HCT116 (cell line): ENCODE results near the gene TXLNA. TPM values are rescaled to one million over a fixed set of nuclear protein-coding genes. Genes with fewer than 3 reads are reported as not detected.
A peak's percentile ranks its signal among the peaks of the same experiment; 100 is the strongest.

Experiments used
- ATAC-seq: fragments of 200-7000 bp; cut with Tn5 transposase; 2 replicates; pipeline ENCODE4 v1.9.1; 2020; ENCODE audit warnings: mild to moderate bottlenecking, moderate library complexity
- BruUV-seq: library from RNA; stranded (reverse); fragments of 400-500 nt; replicated peaks from 2 replicates; lab custom pipeline; 2021; lab: Mats Ljungman, UMichigan
- CTCF ChIA-PET: fragments of 300-600 bp; sonication (Branson Sonifier 250); formaldehyde crosslinking; loops from one replicate; lab custom pipeline; 2021; ENCODE audit warnings: antibody characterized with exemption; lab: Charles Lee
- POLR2A ChIA-PET: fragments of 300-600, 350-600 bp; sonication (Branson Sonifier 250); formaldehyde crosslinking; loops from one replicate; lab custom pipeline; 2021; ENCODE audit warnings: antibody characterized with exemption; lab: Charles Lee
- RAD21 ChIA-PET, 2 experiments: fragments of 300-600 bp; sonication (Branson Sonifier 250); formaldehyde crosslinking; loops; one replicate each; lab custom pipeline; 2023; ENCODE audit warnings: low total read pairs in 2 of 2; ENCODE audit not compliant: uncharacterized antibody in 2 of 2, unreplicated experiment in 2 of 2, low non-redundant PET in 1 of 2; lab: Charles Lee
- DNase-seq: peaks from one replicate; pipeline ENCODE4 v3.0.0-alpha.2; 2010; ENCODE audit warnings: low read depth, low spot score
- H2AFZ ChIP-seq: fragments of 200-600 bp; shearing (Covaris generic), sonication (generic); 2 replicates; pipeline ENCODE4 v1.6.1; 2017; ENCODE audit warnings: low read depth, mixed run types, mixed read lengths, antibody characterized with exemption, low read length; ENCODE audit not compliant: poor library complexity, severe bottlenecking
- H3K27ac ChIP-seq: 2 replicates; pipeline ENCODE4 v1.5.1; 2012; ENCODE audit warnings: low read depth, low read length
- H3K27me3 ChIP-seq: fragments of 200-600 bp; sonication (generic); 2 replicates; pipeline ENCODE4 v1.6.1; 2016; ENCODE audit warnings: mixed run types, low read length, mixed read lengths; ENCODE audit not compliant: insufficient read depth
- H3K36me3 ChIP-seq, 2 experiments: fragments of 200-500 bp in 1 of 2; fragments of 200-600 bp in 1 of 2; sonication (Bioruptor generic) in 1 of 2; sonication (generic) in 1 of 2; 2 replicates each; pipeline versions ENCODE4 v1.5.1 to v1.6.1; 2014 to 2016; ENCODE audit warnings: low read length in 2 of 2, inconsistent platforms in 1 of 2, mixed read lengths in 1 of 2, mixed run types in 1 of 2; ENCODE audit not compliant: insufficient read depth in 2 of 2, control insufficient read depth in 1 of 2
- H3K4me1 ChIP-seq, 2 experiments: fragments of 200-600 bp in 1 of 2; sonication (generic) in 1 of 2; 2 replicates each; pipeline versions ENCODE4 v1.5.1 to v1.6.1; 2012 to 2017; ENCODE audit warnings: low read length in 2 of 2, inconsistent platforms in 1 of 2, mild to moderate bottlenecking in 1 of 2, mixed read lengths in 1 of 2, mixed run types in 1 of 2, moderate library complexity in 1 of 2; ENCODE audit not compliant: insufficient read depth in 2 of 2, control insufficient read depth in 1 of 2
- H3K4me2 ChIP-seq: fragments of 200-600 bp; sonication (generic); 2 replicates; pipeline ENCODE4 v1.6.1; 2017; ENCODE audit warnings: mixed run types, low read length, mixed read lengths
- H3K4me3 ChIP-seq, 2 experiments: fragments of 200-600 bp in 1 of 2; sonication (generic) in 1 of 2; replicated peaks in 1 of 2; 2 replicates each; pipeline ENCODE4 v1.5.1; 2011 to 2016; ENCODE audit warnings: low read length in 2 of 2, control low read depth in 1 of 2, low read depth in 1 of 2, mild to moderate bottlenecking in 1 of 2, mixed read lengths in 1 of 2, mixed run types in 1 of 2
- H3K79me2 ChIP-seq: fragments of 200-600 bp; sonication (generic); 2 replicates; pipeline ENCODE4 v1.6.1; 2017; ENCODE audit warnings: mild to moderate bottlenecking, mixed run types, low read length, moderate library complexity, mixed read lengths; ENCODE audit not compliant: insufficient read depth
- H3K9ac ChIP-seq: fragments of 200-600 bp; sonication (generic); 2 replicates; pipeline ENCODE4 v1.6.1; 2016; ENCODE audit warnings: low read length, mixed read lengths
- H3K9me2 ChIP-seq: fragments of 200-600 bp; sonication (generic), shearing (Covaris generic); 2 replicates; pipeline ENCODE4 v1.6.1; 2017; ENCODE audit warnings: mixed run types, mild to moderate bottlenecking, moderate library complexity; ENCODE audit not compliant: insufficient read depth
- H3K9me3 ChIP-seq, 2 experiments: fragments of 200-500 bp in 1 of 2; fragments of 200-600 bp in 1 of 2; sonication (Bioruptor generic) in 1 of 2; sonication (generic) in 1 of 2; 2 replicates each; pipeline ENCODE4 v1.6.1; 2014 to 2017; ENCODE audit warnings: low read length in 2 of 2, mixed read lengths in 2 of 2, inconsistent platforms in 1 of 2, low read depth in 1 of 2, mild to moderate bottlenecking in 1 of 2, mixed run types in 1 of 2, moderate library complexity in 1 of 2; ENCODE audit not compliant: control insufficient read depth in 1 of 2, insufficient read depth in 1 of 2
- H4K20me1 ChIP-seq: fragments of 200-600 bp; sonication (generic), shearing (Covaris generic); 2 replicates; pipeline ENCODE4 v1.6.1; 2017; ENCODE audit warnings: mixed run types, mild to moderate bottlenecking, moderate library complexity; ENCODE audit not compliant: insufficient read depth
- CTCF ChIP-seq, 3 experiments: fragments of 200-600 bp in 1 of 3; sonication (generic) in 1 of 3; IDR thresholded peaks in 2 of 3; conservative IDR thresholded peaks in 1 of 3; 2 replicates each; pipeline ENCODE4 v1.5.1; 2012 to 2017; ENCODE audit warnings: low read depth in 2 of 3, low read length in 2 of 3, antibody characterized with exemption in 1 of 3, borderline replicate concordance in 1 of 3, control low read depth in 1 of 3, mild to moderate bottlenecking in 1 of 3, mixed read lengths in 1 of 3, mixed run types in 1 of 3, moderate library complexity in 1 of 3; ENCODE audit not compliant: insufficient read depth in 1 of 3
- EGR1 ChIP-seq: IDR thresholded peaks from 2 replicates; pipeline ENCODE4 v1.6.1; 2012; ENCODE audit warnings: low read depth
- EZH2 ChIP-seq: fragments of 200-600 bp; sonication (generic); IDR thresholded peaks from 2 replicates; pipeline ENCODE4 v1.6.1; 2017; ENCODE audit warnings: antibody characterized with exemption, mixed run types
- FOSL1 ChIP-seq: IDR thresholded peaks from 2 replicates; pipeline ENCODE4 v1.6.1; 2012; ENCODE audit warnings: low read depth
- JUND ChIP-seq: IDR thresholded peaks from 2 replicates; pipeline ENCODE4 v1.6.1; 2012
- MAX ChIP-seq: IDR thresholded peaks from 2 replicates; pipeline ENCODE4 v1.6.1; 2012
- POLR2AphosphoS5 ChIP-seq: IDR thresholded peaks from 2 replicates; pipeline ENCODE4 v1.6.1; 2011; ENCODE audit warnings: mild to moderate bottlenecking, low read depth, low read length, moderate library complexity
- RAD21 ChIP-seq: IDR thresholded peaks from 2 replicates; pipeline ENCODE4 v1.6.1; 2012; ENCODE audit warnings: low read depth, mild to moderate bottlenecking
- REST ChIP-seq: IDR thresholded peaks from 2 replicates; pipeline ENCODE4 v1.6.1; 2012; ENCODE audit warnings: low read depth
- SRF ChIP-seq: IDR thresholded peaks from 2 replicates; pipeline ENCODE4 v1.6.1; 2012; ENCODE audit warnings: low read depth
- TCF7L2 ChIP-seq: IDR thresholded peaks from 2 replicates; pipeline ENCODE4 v1.7.0; 2011; ENCODE audit warnings: borderline replicate concordance, inconsistent platforms; ENCODE audit not compliant: insufficient read depth, insufficient read length; ENCODE audit errors: extremely low read depth
- YY1 ChIP-seq: IDR thresholded peaks from 2 replicates; pipeline ENCODE4 v1.6.1; 2011; ENCODE audit warnings: low read length, low read depth, moderate library complexity, mild to moderate bottlenecking; ENCODE audit not compliant: insufficient replicate concordance; ENCODE audit errors: extremely low read depth
- ZBTB33 ChIP-seq: IDR thresholded peaks from 2 replicates; pipeline ENCODE4 v1.6.1; 2011; ENCODE audit warnings: mild to moderate bottlenecking, low read length, moderate library complexity; ENCODE audit not compliant: insufficient replicate concordance; ENCODE audit errors: extremely low read depth
- ZFX ChIP-seq: fragments of 450-650 bp; IDR thresholded peaks from 2 replicates; pipeline ENCODE4 v1.6.1; 2017
- intact Hi-C: fragments of 100-400 bp; cut with micrococcal nuclease; formaldehyde crosslinking; loops from 2 replicates; pipeline ENCODE4 v1.10.0; 2022
- total RNA-seq: library from RNA; stranded (reverse); gene quantifications from one replicate; pipeline ENCODE4 v1.2.1, GENCODE V29; 2021; ENCODE audit not compliant: unreplicated experiment

Gene TXLNA
- total RNA-seq, 1 experiment from 2014 or later = 37.2 TPM

- H3K27ac ChIP-seq = peak overlapping the region; percentile 68
- intact Hi-C loops = no loop called here
Measured at GRCh38 chr1:32220746-32221580, 41.5 kb downstream of the TXLNA start.

More at GRCh38 chr1:32220746-32221580, 41.5 kb downstream of the TXLNA start:
- Histone ChIP-seq H2AFZ (no peak overlapping the region), H3K4me1 (peaks cover 15 to 37% of the 10 kb centered on the region in 2 experiments), H3K36me3 (peaks cover 8 to 19% of the 10 kb centered on the region in 2 experiments; a peak in 2 of 4 replicates), H3K9ac (peak overlapping the region; percentile 99), H3K9me3 (no peaks in the 10 kb centered on the region), H3K4me3 (peak overlapping the region; percentile 96 to 99), H3K79me2 (peaks cover 39% of the 10 kb centered on the region), H4K20me1 (no peaks in the 10 kb centered on the region), H3K27me3 (no peaks in the 10 kb centered on the region), H3K4me2 (peak overlapping the region; percentile 96), H3K9me2 (no peaks in the 10 kb centered on the region)
- ChIA-PET CTCF (interaction anchor here (0.7 kb wide), 1 partner anchor 115 kb away, joined by 3 read pairs; the partner anchor contains the start of gene MARCKSL1), RAD21 (no interaction called here), POLR2A (no interaction called here)
- no TSS peak for BruUV-seq
- TF ChIP-seq SRF (no peak), CTCF (IDR thresholded peaks at IDR 0.05 in 2 of 3, conservative IDR thresholded peaks at IDR 0.05 in 1 of 3; ENCODE audit: borderline replicate concordance in 1 of 3, insufficient read depth in 1 of 3, low read depth in 2 of 3, low read length in 2 of 3) (no peak), EGR1 (no peak), ZFX (no peak), YY1 (no peak), FOSL1 (no peak), TCF7L2 (no peak), ZBTB33 (no peak), JUND (no peak), MAX (no peak), POLR2AphosphoS5 (no peak), RAD21 (no peak), EZH2 (no peak), REST (no peak)
- DNase-seq = no peak
- no peak for ATAC-seq
